Measurements from ENCODE around the gene ZNF326. TPM values are rescaled to one million over a fixed set of nuclear protein-coding genes. Genes with fewer than 3 reads are reported as not detected.

Gene ZNF326
- total RNA-seq, 1 experiment from 2014 or later, result 19.3 TPM

GRCh38 chr1:89962742-89963075 is 32.2 kb upstream of the ZNF326 start:
- intact Hi-C loops (cut with micrococcal nuclease), result no loop called here
- H3K9me2 ChIP-seq (ENCODE audit: insufficient read depth), result no peaks in the 10 kb centered on the region
- no peaks in the 10 kb centered on the region for H3K79me2 ChIP-seq (ENCODE audit: insufficient read depth, low read length)
- 0 out of 4 replicates have a peak, but pooled peaks cover 0 to 2% of the 10 kb centered on the region in 2 experiments for H3K9me3 ChIP-seq (ENCODE audit: control insufficient read depth in 1 of 2, insufficient read depth in 1 of 2, low read depth in 1 of 2, low read length in 2 of 2)
- TF ChIP-seq JUND (IDR thresholded peaks at IDR 0.05) (no peak), EGR1 (IDR thresholded peaks at IDR 0.05; ENCODE audit: low read depth) (no peak), ZBTB33 (IDR thresholded peaks at IDR 0.05; ENCODE audit: extremely low read depth, insufficient replicate concordance, low read length) (no peak), ZFX (IDR thresholded peaks at IDR 0.05) (no peak), CBX3 (IDR thresholded peaks at IDR 0.05; ENCODE audit: low read depth) (no peak), ATF3 (IDR thresholded peaks at IDR 0.05) (no peak), SP1 (IDR thresholded peaks at IDR 0.05; ENCODE audit: low read depth) (no peak), ZNF274 (IDR thresholded peaks at IDR 0.05; ENCODE audit: low read depth, low read length) (no peak), MAX (IDR thresholded peaks at IDR 0.05) (no peak), SRF (IDR thresholded peaks at IDR 0.05; ENCODE audit: low read depth) (no peak), RAD21 (IDR thresholded peaks at IDR 0.05; ENCODE audit: low read depth) (no peak), CTCF (IDR thresholded peaks at IDR 0.05 in 2 of 3, conservative IDR thresholded peaks at IDR 0.05 in 1 of 3; ENCODE audit: borderline replicate concordance in 1 of 3, insufficient read depth in 1 of 3, low read depth in 2 of 3, low read length in 2 of 3) (no peak), EZH2phosphoT487 (IDR thresholded peaks at IDR 0.05; ENCODE audit: borderline replicate concordance) (no peak), POLR2AphosphoS5 (IDR thresholded peaks at IDR 0.05; ENCODE audit: low read depth, low read length) (no peak), FOSL1 (IDR thresholded peaks at IDR 0.05; ENCODE audit: low read depth) (no peak), EZH2 (IDR thresholded peaks at IDR 0.05) (no peak), ELF1 (IDR thresholded peaks at IDR 0.05; ENCODE audit: borderline replicate concordance, low read depth) (no peak), REST (IDR thresholded peaks at IDR 0.05; ENCODE audit: low read depth) (no peak), SIN3A (IDR thresholded peaks at IDR 0.05; ENCODE audit: low read depth) (no peak), TCF7L2 (IDR thresholded peaks at IDR 0.05; ENCODE audit: borderline replicate concordance, extremely low read depth, insufficient read depth, insufficient read length) (no peak)
- ChIA-PET RAD21 (ENCODE audit: low non-redundant PET in 1 of 2, low total read pairs in 2 of 2, uncharacterized antibody in 2 of 2, unreplicated experiment in 2 of 2) (no interaction called here), POLR2A (no interaction called here), CTCF (no interaction called here)
- H3K27me3 ChIP-seq (ENCODE audit: insufficient read depth, low read length), result no peaks in the 10 kb centered on the region
- H3K36me3 ChIP-seq (ENCODE audit: control insufficient read depth in 1 of 2, insufficient read depth in 2 of 2, low read length in 2 of 2), result no peaks in the 10 kb centered on the region
- no TSS peak for BruUV-seq (replicated peaks)
- no peak for DNase-seq (ENCODE audit: low read depth, low spot score)
- no peak overlapping the region for H3K4me3 ChIP-seq (replicated peaks in 1 of 2; ENCODE audit: low read depth in 1 of 2, low read length in 2 of 2)
- H4K20me1 ChIP-seq (ENCODE audit: insufficient read depth), result no peaks in the 10 kb centered on the region
- no peaks in the 10 kb centered on the region for H3K4me1 ChIP-seq (ENCODE audit: control insufficient read depth in 1 of 2, insufficient read depth in 2 of 2, low read length in 2 of 2)
- H3K27ac ChIP-seq (ENCODE audit: low read depth, low read length), result no peak overlapping the region
- ATAC-seq, result no peak
- H2AFZ ChIP-seq (ENCODE audit: low read depth, low read length, poor library complexity, severe bottlenecking), result no peak overlapping the region
- no peak overlapping the region for H3K9ac ChIP-seq (ENCODE audit: low read length)
- H3K4me2 ChIP-seq (ENCODE audit: low read length), result no peak overlapping the region

Data from HCT116 (cell line).